HepG2 (cell line): ENCODE results near the gene CLNS1A. TPM values are rescaled to one million over a fixed set of nuclear protein-coding genes. Genes with fewer than 3 reads are reported as not detected.
A peak's percentile ranks its signal among the peaks of the same experiment; 100 is the strongest.

Experiments
- ATF2 ChIP-seq: sonication (generic); formaldehyde crosslinking; IDR thresholded peaks from 2 replicates; pipeline ENCODE4 v1.4.0; 2020; ENCODE audit warnings: missing genetic modification reagents
- CEBPZ ChIP-seq: IDR thresholded peaks from 2 replicates; pipeline ENCODE4 v1.6.1; 2012; ENCODE audit warnings: low read length, improper control_type of control experiment
- HHEX ChIP-seq: IDR thresholded peaks from 2 replicates; pipeline ENCODE4 v1.6.1; 2016; ENCODE audit warnings: control low read depth
- HOXA9 ChIP-seq: sonication (generic); formaldehyde crosslinking; IDR thresholded peaks from 2 replicates; pipeline ENCODE4 v1.8.1; 2022; ENCODE audit warnings: missing genetic modification reagents, mild to moderate bottlenecking, moderate library complexity, borderline replicate concordance
- PCBP2 ChIP-seq: fragments of 200-400 bp; formaldehyde crosslinking; optimal IDR thresholded peaks from 2 replicates; pipeline ENCODE3; 2018; ENCODE audit warnings: low read length, low read depth; ENCODE audit not compliant: poor library complexity, severe bottlenecking
- ZNF318 ChIP-seq: sonication (generic); formaldehyde crosslinking; IDR thresholded peaks from 2 replicates; pipeline ENCODE4 v1.4.0; 2020; ENCODE audit warnings: mild to moderate bottlenecking, missing genetic modification reagents
- ZNF468 ChIP-seq: sonication (generic); formaldehyde crosslinking; IDR thresholded peaks from 2 replicates; pipeline ENCODE4 v1.8.0; 2022; ENCODE audit warnings: mild to moderate bottlenecking, moderate library complexity, missing genetic modification reagents
- ZNF749 ChIP-seq: sonication (generic); formaldehyde crosslinking; IDR thresholded peaks from 2 replicates; pipeline ENCODE4 v1.8.0; 2022; ENCODE audit warnings: mild to moderate bottlenecking, missing genetic modification reagents, moderate library complexity, borderline replicate concordance
- ZSCAN31 ChIP-seq: sonication (generic); formaldehyde crosslinking; IDR thresholded peaks from 2 replicates; pipeline ENCODE4 v1.5.0; 2020; ENCODE audit warnings: low read depth, mild to moderate bottlenecking, missing genetic modification reagents
- polyA plus RNA-seq, 8 experiments: library from polyadenylated mRNA; depleted of rRNA in 3 of 8; stranded (reverse) in 7 of 8; unstranded in 1 of 8; fragments of >200 nt; fragmentation: Illumina TruSeq in 4 of 8; extraction: Trizol in 4 of 8; gene quantifications; 2 replicates each; pipeline versions ENCODE4 v1.2.1 to v1.2.3, GENCODE V29; 2011 to 2016; ENCODE audit warnings: low read depth in 4 of 8, missing spikeins in 1 of 8, mixed read lengths in 1 of 8; ENCODE audit not compliant: insufficient read depth in 1 of 8
- total RNA-seq, 5 experiments: library from RNA; depleted of rRNA; stranded (reverse); fragments of >200 nt; fragmentation: Illumina TruSeq; extraction: Trizol; gene quantifications; 2 replicates each; pipeline ENCODE4 v1.2.3, GENCODE V29; 2016; ENCODE audit warnings: low read depth in 1 of 5
- TF ChIP-seq, protein P1 (sequence below): sonication (generic); formaldehyde crosslinking; conservative IDR thresholded peaks from 2 replicates; pipeline ENCODE4 v1.8.1; 2023; ENCODE audit warnings: missing genetic modification reagents

The CLNS1A gene
- total and polyA plus RNA-seq, 2 of the 13 experiments (the other 11 are each of a cell fraction or from before 2014, with no cell fraction given), result 158 to 219 TPM

GRCh38 chr11:77637345-77638165 is at the start of gene CLNS1A (continued):
- TF ChIP-seq ZNF318 (CRISPR knock-in tag), result peak; percentile 81; the same call in 1 of the 2 replicates
- TF ChIP-seq HOXA9 (CRISPR knock-in tag), result no peak
- TF ChIP-seq PCBP2, result no peak
- TF ChIP-seq, protein P1, sequence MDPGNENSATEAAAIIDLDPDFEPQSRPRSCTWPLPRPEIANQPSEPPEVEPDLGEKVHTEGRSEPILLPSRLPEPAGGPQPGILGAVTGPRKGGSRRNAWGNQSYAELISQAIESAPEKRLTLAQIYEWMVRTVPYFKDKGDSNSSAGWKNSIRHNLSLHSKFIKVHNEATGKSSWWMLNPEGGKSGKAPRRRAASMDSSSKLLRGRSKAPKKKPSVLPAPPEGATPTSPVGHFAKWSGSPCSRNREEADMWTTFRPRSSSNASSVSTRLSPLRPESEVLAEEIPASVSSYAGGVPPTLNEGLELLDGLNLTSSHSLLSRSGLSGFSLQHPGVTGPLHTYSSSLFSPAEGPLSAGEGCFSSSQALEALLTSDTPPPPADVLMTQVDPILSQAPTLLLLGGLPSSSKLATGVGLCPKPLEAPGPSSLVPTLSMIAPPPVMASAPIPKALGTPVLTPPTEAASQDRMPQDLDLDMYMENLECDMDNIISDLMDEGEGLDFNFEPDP (CRISPR knock-in tag), result 0 out of 2 replicates have a peak, but pooled peaks have one; percentile 83
- no peak for TF ChIP-seq HHEX
- peak; percentile 81; the same call in 1 of the 2 replicates for TF ChIP-seq ATF2 (CRISPR knock-in tag)
- no peak for TF ChIP-seq ZNF468
- TF ChIP-seq ZSCAN31 (CRISPR knock-in tag), result peak; percentile 84
- peak; percentile 76; the same call in 1 of the 2 replicates for TF ChIP-seq ZNF749 (CRISPR knock-in tag)
- TF ChIP-seq CEBPZ, result no peak
